IgD-negative memory B cell (primary cell): Measurements from ENCODE around the gene ZNF175. TPM values are rescaled to one million over a fixed set of nuclear protein-coding genes. Genes with fewer than 3 reads are reported as not detected.

ENCODE experiments used
- H3K27ac Mint-ChIP-seq, 3 donors: one replicate each; pipeline ENCODE4 v1.8.0; 2020 to 2022; ENCODE audit warnings: mild to moderate bottlenecking in 3 of 3, mixed read lengths in 3 of 3, moderate library complexity in 1 of 3
- H3K27me3 Mint-ChIP-seq: one replicate; pipeline ENCODE4 v1.8.0; 2021; ENCODE audit warnings: mixed read lengths
- H3K36me3 Mint-ChIP-seq: one replicate; pipeline ENCODE4 v1.8.0; 2020; ENCODE audit warnings: mild to moderate bottlenecking, mixed read lengths
- H3K4me1 Mint-ChIP-seq, 3 donors: one replicate each; pipeline ENCODE4 v1.8.0; 2020 to 2022; ENCODE audit warnings: mixed read lengths in 3 of 3, mild to moderate bottlenecking in 1 of 3
- H3K4me3 Mint-ChIP-seq, 4 donors: one replicate each; pipeline ENCODE4 v1.8.0; 2020 to 2022; ENCODE audit warnings: mild to moderate bottlenecking in 4 of 4, mixed read lengths in 4 of 4, moderate library complexity in 3 of 4
- H3K9me3 Mint-ChIP-seq, 3 donors: one replicate each; pipeline ENCODE4 v1.8.0; 2020 to 2021; ENCODE audit warnings: mixed read lengths in 3 of 3, mild to moderate bottlenecking in 1 of 3
- polyA plus RNA-seq: library from polyadenylated mRNA; unstranded; fragments of 300-500 nt; fragmentation: Illumina TruSeq; gene quantifications from one replicate; pipeline ENCODE4 v1.2.3, GENCODE V29; 2021

Gene ZNF175
- polyA plus RNA-seq, result 4.9 TPM

- H3K4me3 Mint-ChIP-seq, result peak within 1 kb of the TSS; percentile 95 to 100 (median 98)
Observed at GRCh38 chr19:51570962-51571575, at the start of gene ZNF175. ZNF175 (plus strand) TSS chr19:51571283; CDS start chr19:51573330, 2,047 bp downstream.

GRCh38 chr19:51521357-51521756 lies 49.7 kb upstream of the ZNF175 start:
- H3K4me3 Mint-ChIP-seq, result no peak overlapping the region
- peaks cover 0 to 9% (median 7%) of the 10 kb centered on the region in 3 donors for H3K9me3 Mint-ChIP-seq
- no peaks in the 10 kb centered on the region for H3K27me3 Mint-ChIP-seq
- no peak overlapping the region for H3K27ac Mint-ChIP-seq
- peaks cover 11% of the 10 kb centered on the region for H3K36me3 Mint-ChIP-seq
- peaks cover 14 to 33% (median 19%) of the 10 kb centered on the region in 3 donors for H3K4me1 Mint-ChIP-seq

More at GRCh38 chr19:51570962-51571575, at the start of gene ZNF175:
- peaks cover 22 to 37% (median 23%) of the 10 kb centered on the region in 3 donors for H3K4me1 Mint-ChIP-seq
- peak within 1 kb of the TSS; percentile 84 to 94 (median 85) for H3K27ac Mint-ChIP-seq
- H3K9me3 Mint-ChIP-seq, result no peaks in the 10 kb centered on the region
- no peaks in the 10 kb centered on the region for H3K27me3 Mint-ChIP-seq
- peaks cover 6% of the 10 kb centered on the region for H3K36me3 Mint-ChIP-seq

GRCh38 chr19:51521781-51522180 lies 49.3 kb upstream of the ZNF175 start:
- Mint-ChIP-seq H3K27ac (peak overlapping the region in 1 of 3 donors; percentile 8), H3K4me1 (peaks cover 18 to 37% (median 23%) of the 10 kb centered on the region in 3 donors), H3K36me3 (peaks cover 11% of the 10 kb centered on the region), H3K4me3 (no peak overlapping the region), H3K27me3 (no peaks in the 10 kb centered on the region), H3K9me3 (peaks cover 0 to 9% (median 7%) of the 10 kb centered on the region in 3 donors)

- H3K4me1 Mint-ChIP-seq, result peaks cover 26 to 62% (median 41%) of the 10 kb centered on the region in 3 donors
- no peaks in the 10 kb centered on the region for H3K27me3 Mint-ChIP-seq
Observed at GRCh38 chr19:51524666-51525264, 46.3 kb upstream of the ZNF175 start.

DNA sequence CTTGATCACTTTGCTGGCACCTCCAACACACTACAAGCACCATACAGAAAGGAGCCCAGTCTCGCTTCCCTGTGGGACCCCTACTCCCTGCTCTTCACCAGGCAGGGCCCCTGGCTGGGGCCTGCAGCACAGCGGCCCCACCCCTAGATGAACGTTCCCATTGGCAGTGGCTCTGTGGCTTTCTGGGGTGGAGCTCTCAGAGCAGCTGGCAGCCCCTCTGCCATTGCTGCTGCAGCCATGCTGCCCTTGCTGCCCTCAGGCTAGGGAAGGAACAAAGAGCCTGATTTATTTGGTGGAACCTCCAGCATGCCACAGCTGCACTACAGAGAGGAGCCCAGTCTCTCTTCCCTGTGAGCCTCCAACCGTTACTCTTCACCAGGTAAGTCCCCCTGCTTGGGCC lies 45.4 kb upstream of the ZNF175 start:
- Mint-ChIP-seq H3K9me3 (peaks cover 0 to 3% (median 3%) of the 10 kb centered on the region in 3 donors), H3K36me3 (peaks cover 12% of the 10 kb centered on the region), H3K4me1 (peaks cover 26 to 63% (median 45%) of the 10 kb centered on the region in 3 donors), H3K27me3 (no peaks in the 10 kb centered on the region), H3K4me3 (peak overlapping the region in 1 of 4 donors; percentile 42), H3K27ac (peak overlapping the region in 1 of 3 donors; percentile 81)

More at GRCh38 chr19:51524666-51525264, 46.3 kb upstream of the ZNF175 start:
- Mint-ChIP-seq H3K27ac (peak overlapping the region in 2 of 3 donors; percentile 51 to 81), H3K9me3 (peaks cover 0 to 3% (median 3%) of the 10 kb centered on the region in 3 donors), H3K4me3 (peak overlapping the region in 1 of 4 donors; percentile 77), H3K36me3 (peaks cover 12% of the 10 kb centered on the region)

DNA sequence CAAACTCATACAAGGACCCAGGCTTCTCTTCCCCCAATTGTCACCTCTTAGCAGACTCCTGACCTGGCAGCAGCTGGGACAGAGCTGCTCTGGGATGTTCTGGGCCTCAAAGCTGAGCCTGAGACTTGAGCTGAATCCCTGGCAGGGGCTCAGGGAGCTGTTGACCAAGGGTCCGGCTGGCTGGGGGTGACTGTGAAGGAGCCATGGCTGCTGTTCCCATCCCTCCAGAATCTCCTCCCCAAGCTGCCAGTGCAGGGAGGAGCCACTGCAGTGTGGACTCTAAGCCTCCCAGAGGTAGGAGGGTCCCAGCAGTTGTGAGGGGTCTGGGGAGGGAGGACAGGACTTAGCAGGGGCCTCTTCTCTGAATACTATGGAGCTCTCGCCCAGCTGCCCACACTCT lies 41.8 kb upstream of the ZNF175 start:
- H3K36me3 Mint-ChIP-seq, result peaks cover 9% of the 10 kb centered on the region
- H3K9me3 Mint-ChIP-seq, result no peaks in the 10 kb centered on the region
- H3K27ac Mint-ChIP-seq, result peak overlapping the region in 1 of 3 donors; percentile 74
- H3K4me3 Mint-ChIP-seq, result peak overlapping the region; percentile 10 to 94 (median 52)
- H3K27me3 Mint-ChIP-seq, result no peaks in the 10 kb centered on the region
- peaks cover 34 to 62% (median 57%) of the 10 kb centered on the region in 3 donors for H3K4me1 Mint-ChIP-seq

DNA sequence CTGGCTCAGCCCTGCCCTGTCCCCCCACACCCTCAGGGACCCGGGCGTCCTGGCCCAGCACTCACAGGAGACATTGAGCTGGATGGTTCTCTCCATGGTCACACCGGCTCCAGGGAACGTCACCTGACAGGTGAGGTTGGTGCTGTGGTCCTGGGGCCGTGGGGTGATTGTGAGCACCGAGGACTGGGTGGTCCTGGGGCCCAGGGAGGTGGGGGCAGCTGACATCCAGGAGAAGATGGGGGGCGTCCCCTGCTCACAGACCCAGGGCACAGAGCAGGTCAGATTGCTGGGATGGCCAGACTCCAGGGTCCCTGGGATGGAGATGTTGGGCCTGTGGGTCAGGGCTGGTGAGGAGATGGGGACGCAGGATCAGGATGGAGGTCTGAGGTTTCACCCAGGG lies 40.5 kb upstream of the ZNF175 start:
- peaks cover 6% of the 10 kb centered on the region for H3K36me3 Mint-ChIP-seq
- H3K27me3 Mint-ChIP-seq, result no peaks in the 10 kb centered on the region
- H3K27ac Mint-ChIP-seq, result peak overlapping the region; percentile 27 to 71 (median 45)
- no peaks in the 10 kb centered on the region for H3K9me3 Mint-ChIP-seq
- H3K4me3 Mint-ChIP-seq, result peak overlapping the region; percentile 86 to 96 (median 94)
- H3K4me1 Mint-ChIP-seq, result peaks cover 45 to 71% (median 59%) of the 10 kb centered on the region in 3 donors

DNA sequence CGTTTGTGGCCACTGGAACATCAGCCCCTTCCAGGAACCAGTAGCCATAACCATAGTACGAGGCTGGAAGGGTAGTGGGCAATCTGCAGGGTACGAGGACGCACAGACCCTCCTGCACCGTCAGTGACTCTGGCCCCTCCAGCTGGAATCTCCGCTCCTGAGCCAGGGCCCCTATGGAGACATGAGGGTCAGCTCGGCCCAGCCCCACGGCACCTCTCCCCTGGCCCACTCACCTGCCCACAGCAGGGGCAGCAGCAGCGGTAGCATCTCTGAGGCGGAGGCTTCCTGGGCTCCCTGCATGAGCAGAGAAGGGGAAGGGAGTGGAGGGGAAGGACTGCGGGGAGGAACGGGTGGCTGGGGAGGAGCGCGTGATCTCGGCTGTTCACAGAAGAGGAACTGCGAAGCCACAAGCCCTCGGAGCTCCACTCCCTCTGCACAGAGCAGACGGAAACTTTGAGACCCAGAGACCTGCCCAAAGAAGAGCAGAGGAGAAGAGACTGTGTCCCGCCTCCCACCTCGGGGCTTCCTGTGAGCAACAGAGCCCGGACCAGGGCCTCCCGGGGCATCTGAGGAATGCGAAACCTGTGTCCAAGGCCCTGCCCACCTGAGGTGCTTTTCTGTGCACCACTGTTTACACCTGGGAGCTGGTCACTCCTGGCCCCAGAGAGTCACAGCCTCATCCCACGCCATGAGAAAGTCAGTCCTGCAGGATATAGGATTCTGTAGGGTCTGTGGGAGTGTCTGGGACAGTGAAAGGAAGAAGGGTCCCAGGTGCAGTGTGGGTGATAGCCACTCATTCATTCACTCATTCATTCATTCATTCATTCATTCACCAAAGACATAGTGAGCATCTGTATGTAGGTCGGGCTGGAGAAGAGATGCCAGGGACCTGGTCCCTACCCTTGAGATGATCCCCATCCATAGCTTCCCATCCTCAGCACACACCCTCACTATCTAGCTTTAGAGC lies 39.5 kb upstream of the ZNF175 start, which contains the start of gene SIGLEC6:
TSS of gene SIGLEC6 (minus strand) at position 322 of the 967 bp plus-strand sequence. CDS start at position 300, 22 bp downstream.
- Mint-ChIP-seq H3K4me1 (peaks cover 44 to 77% (median 59%) of the 10 kb centered on the region in 3 donors), H3K36me3 (peaks cover 6% of the 10 kb centered on the region), H3K9me3 (no peaks in the 10 kb centered on the region), H3K27ac (peak within 1 kb of the TSS; percentile 27 to 90 (median 71)), H3K27me3 (no peaks in the 10 kb centered on the region), H3K4me3 (peak within 1 kb of the TSS; percentile 86 to 96 (median 94))

DNA sequence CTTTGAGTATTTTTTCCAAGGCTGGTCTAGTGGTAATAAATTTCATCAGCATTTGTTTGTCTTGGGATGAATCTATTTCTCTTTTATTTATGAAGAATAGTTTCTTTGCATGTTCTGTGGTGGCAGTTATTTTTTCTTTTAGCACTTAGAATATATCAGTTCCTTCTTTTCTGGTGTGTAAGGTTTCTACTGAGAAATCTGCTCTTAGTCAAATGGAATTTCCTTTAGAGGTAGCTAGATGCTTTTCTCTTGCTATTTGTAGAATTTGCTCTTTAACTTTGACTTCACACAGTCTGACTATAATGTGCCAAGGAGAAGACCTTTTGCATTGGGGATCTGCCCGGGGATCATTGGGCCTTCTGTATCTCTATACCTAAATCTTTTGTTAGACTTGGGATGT lies 35.5 kb upstream of the ZNF175 start:
- H3K27ac Mint-ChIP-seq, result peak overlapping the region; percentile 2 to 25 (median 5)
- no peaks in the 10 kb centered on the region for H3K27me3 Mint-ChIP-seq
- peak overlapping the region; percentile 16 to 85 (median 58) for H3K4me3 Mint-ChIP-seq
- peaks cover 34 to 50% (median 37%) of the 10 kb centered on the region in 3 donors for H3K4me1 Mint-ChIP-seq
- H3K9me3 Mint-ChIP-seq, result peaks cover 0 to 2% (median 0%) of the 10 kb centered on the region in 3 donors
- H3K36me3 Mint-ChIP-seq, result no peaks in the 10 kb centered on the region

DNA sequence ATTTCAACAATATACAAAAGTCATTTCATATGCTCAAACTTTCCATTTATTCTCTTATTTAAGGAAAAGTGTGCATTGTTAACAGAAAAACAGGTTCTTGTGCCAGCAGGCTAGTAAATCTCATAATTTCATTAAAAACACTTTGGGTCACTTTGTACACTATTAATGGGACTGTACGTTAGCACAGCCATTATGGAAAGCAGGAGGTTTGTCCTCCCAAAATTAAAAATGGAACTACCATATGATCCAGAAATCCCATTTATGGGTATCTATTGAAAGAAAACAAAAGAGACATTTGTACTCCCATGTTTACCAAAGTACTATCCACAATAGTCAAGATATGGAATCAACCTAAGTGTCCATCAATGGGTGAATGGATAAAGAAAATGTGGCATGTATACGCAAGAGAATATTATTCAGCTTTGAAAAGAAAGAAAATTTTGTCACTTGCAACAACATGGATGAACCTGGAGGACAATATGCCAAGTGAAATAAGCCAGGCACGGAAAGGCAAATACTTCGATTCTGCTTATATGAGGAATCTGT lies 31.2 kb upstream of the ZNF175 start:
- Mint-ChIP-seq H3K27me3 (peaks cover 2% of the 10 kb centered on the region), H3K36me3 (peaks cover 4% of the 10 kb centered on the region), H3K9me3 (peaks cover 0 to 2% (median 0%) of the 10 kb centered on the region in 3 donors), H3K27ac (no peak overlapping the region), H3K4me3 (no peak overlapping the region), H3K4me1 (peaks cover 25 to 31% (median 27%) of the 10 kb centered on the region in 3 donors)

DNA sequence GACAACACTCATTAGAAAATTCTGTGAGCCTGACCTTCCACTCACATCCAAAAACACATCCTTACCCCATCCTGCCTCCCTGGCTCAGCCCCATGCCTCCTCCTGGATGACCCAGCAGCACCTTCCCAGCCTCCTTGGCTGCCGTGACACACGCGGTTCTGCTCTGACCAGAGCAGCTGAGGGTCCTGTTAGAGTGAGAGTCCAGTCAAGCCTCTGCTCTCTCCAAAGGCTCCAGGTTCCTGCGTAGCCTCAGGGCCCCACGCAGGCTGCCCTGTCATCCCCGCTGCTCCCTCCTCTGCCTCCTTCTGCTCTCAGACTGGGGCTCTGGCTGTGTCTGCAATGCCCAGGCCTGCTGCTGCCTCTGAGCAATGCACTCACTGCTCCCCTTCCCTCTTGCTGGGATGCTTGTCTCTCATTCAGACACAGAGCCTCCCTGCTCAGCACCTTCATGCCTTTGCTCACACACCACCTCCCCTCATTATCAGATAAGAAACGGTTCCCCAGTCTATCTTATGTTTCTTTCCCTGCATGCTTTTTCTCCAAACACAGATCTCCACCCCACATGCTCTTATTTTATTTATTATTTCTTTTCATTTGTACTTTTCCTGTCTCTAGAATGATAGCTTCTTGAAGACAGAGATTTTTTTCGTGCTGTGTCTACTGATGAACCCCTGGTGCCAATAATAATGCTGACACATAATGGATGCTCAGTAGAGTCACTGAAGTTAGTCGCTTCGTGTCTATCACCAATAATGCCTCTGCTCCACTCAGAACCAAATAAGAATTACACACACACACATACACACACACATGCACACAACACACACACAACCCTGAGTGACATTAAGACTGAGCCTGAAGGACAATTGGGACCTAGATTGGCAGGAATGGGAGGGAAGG lies 29.4 kb upstream of the ZNF175 start:
- Mint-ChIP-seq H3K27ac (peak overlapping the region in 1 of 3 donors; percentile 3), H3K36me3 (peaks cover 4% of the 10 kb centered on the region), H3K4me1 (peaks cover 20 to 33% (median 26%) of the 10 kb centered on the region in 3 donors), H3K9me3 (peaks cover 0 to 2% (median 0%) of the 10 kb centered on the region in 3 donors), H3K27me3 (peaks cover 2% of the 10 kb centered on the region), H3K4me3 (no peak overlapping the region)

GRCh38 chr19:51542699-51543098 lies 28.4 kb upstream of the ZNF175 start:
- peaks cover 2% of the 10 kb centered on the region for H3K27me3 Mint-ChIP-seq
- H3K36me3 Mint-ChIP-seq, result peaks cover 4% of the 10 kb centered on the region
- peaks cover 29 to 41% (median 36%) of the 10 kb centered on the region in 3 donors for H3K4me1 Mint-ChIP-seq
- H3K9me3 Mint-ChIP-seq, result no peaks in the 10 kb centered on the region
- H3K27ac Mint-ChIP-seq, result peak overlapping the region in 1 of 3 donors; percentile 80
- no peak overlapping the region for H3K4me3 Mint-ChIP-seq

DNA sequence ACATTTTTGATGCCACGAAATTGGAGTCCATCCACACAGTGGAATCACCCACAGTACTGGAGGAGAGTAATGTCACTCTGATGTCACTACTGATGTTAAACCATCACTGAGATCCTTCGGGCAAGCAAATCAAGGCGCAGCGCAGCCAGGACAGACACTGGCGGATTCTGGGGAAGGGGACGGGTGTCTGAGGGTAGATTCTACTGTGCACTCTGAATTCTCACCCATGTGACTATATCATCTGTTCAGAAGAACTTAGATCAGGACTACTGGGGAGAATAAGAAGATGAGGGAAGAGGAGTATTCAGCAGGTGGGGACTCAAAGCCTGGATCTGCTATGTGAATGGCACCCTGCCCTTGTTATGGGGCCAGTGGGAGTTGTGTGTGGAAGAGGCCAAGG lies 27.0 kb upstream of the ZNF175 start:
- Mint-ChIP-seq H3K4me1 (peaks cover 36 to 53% (median 45%) of the 10 kb centered on the region in 3 donors), H3K4me3 (peak overlapping the region in 2 of 4 donors; percentile 36 to 55), H3K27ac (no peak overlapping the region), H3K9me3 (no peaks in the 10 kb centered on the region), H3K36me3 (peaks cover 6% of the 10 kb centered on the region), H3K27me3 (peaks cover 2% of the 10 kb centered on the region)
